ENCODE results near the gene TMEM119.
"Not testable (repeated sequence)": the region's sequence is repeated elsewhere in the genome, so short reads cannot be mapped to it uniquely, and the experiment has no call there.

The TMEM119 gene

DNA sequence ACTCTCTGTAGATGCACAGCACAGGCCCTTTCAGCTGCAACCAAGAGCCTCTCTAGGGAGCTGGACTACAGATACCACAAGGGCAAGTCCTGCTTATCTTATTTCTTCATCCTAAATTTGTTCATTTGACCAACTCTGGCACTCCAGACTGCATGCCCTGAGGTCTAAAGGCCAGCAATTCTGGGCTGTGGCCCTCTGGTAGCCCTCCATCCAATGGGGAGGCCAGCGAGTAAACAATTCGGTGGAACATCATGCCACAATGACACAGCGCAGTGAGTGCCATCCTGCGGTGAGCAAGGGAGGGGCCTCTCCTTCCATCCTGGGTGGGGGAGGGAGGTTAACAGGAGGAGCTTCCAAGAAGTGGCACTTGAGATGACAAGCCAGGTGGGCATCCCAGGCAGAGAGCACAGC lies 36.5 kb upstream of the TMEM119 start:
- no peak for DNase-seq

DNA sequence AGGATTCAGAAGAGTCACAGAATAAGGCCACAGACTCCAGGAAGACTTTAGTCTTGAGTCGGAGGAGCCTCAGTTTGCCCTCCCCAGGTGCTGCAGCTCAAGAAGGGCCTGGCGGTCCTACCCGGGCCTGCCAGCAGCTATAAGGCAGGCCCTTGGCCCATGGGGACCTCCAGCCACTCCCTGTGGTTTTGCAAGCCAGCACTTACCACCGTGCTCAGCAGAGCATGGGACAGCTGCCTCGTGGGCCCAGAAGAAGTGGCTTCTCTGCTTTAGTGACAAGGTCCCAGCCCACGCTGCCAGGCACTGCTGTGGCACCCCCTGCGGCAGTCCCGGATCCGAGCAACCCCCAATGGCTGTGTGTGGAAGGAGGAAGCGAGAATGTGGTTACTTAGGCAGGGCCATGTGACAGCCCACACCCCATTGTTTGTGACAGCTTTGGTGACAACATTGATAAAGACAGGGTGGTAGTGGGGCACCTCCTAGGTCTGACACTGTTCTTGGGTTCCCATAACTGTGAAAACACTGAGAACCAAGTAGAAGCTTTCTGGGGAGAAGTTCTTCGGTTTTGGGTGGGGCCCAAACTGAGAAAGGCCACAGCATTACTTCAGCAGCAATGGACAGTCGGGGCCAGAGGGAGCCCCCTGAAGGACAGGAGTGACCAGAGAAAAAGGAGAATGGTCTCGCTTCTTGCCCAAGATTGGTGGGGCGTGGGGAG lies 35.8 kb upstream of the TMEM119 start, which contains the start of gene SELPLG:
Gene SELPLG (minus strand): TSS at position 361 of the 715 bp plus-strand sequence. CDS start 9,587 bp downstream, outside the sequence.
- DNase-seq, result no peak

DNA sequence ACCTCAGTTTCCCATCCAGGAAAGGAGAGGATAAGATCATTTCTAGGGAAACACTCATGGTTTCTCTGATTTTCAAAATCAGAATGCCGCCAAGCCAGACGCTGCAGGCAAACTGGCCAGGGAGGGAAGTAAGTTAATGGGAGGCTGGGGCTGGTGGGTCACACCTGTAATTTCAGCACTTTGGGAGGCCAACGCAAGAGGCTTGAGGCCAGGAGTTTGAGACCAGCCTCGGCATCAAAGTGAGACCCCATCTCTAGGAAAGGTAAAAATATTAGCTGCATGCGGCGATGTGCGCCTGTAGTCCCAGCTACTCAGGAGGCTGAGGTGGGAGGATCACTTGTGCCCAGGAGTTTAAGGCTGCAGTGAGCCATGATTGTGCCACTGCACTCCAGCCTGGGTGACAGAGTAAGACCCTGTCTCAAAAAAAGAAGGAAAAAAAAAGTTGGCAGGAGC lies 35.2 kb upstream of the TMEM119 start:
- no peak for DNase-seq

DNA sequence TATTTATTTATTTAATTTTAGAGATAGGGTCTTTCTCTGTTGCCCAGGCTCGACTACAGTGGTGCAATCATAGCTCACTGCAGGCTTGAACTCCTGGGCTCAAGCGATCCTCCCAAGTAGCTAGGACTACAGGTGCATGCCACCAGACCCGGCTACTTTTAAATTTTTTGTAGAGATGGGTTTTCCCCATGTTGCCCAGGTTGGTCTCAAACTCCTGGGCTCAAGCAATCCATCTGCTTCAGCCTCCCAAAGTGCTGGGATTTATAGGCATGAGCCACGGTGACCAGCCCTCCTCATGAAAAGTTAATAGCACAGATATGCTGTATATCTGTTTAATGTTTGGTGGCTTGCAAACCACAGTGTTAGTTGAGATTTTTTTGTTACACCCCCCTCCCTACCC lies 33.4 kb upstream of the TMEM119 start:
- not testable (repeated sequence) for DNase-seq

DNA sequence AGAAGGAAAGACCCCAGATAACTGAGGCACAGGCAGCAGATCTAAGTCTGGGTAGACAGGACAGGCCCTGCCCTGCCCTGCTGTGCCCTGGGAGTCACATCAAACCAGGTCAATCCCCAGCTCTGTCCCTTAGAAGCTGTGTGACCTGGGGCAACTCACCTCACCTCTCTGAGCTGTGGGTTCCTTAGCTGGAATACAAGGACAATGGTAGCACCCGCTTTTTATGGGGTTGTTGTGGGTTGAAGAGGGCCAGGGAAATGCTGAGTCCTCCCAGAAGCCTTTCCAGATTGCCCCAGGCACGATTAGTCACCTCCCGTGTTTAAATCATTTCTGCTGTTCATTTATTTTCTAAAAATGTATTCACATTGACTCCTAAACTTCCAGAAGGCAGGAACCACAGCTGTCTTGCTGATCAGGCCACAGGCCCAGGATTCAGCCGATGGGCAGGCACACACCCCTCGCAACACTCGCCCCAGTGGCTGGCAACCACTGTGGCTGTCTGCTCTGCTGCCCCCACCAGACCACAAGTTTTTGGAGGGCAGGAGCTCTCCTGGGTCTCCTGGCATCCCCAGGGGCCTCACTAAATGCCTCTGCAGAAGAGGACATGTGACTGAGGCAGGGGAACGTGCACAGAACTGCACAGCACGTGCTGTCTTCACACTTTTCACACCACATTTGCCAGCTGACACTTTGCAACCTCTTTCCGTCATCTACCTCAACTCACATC lies 32.8 kb upstream of the TMEM119 start:
- DNase-seq, result no peak

DNA sequence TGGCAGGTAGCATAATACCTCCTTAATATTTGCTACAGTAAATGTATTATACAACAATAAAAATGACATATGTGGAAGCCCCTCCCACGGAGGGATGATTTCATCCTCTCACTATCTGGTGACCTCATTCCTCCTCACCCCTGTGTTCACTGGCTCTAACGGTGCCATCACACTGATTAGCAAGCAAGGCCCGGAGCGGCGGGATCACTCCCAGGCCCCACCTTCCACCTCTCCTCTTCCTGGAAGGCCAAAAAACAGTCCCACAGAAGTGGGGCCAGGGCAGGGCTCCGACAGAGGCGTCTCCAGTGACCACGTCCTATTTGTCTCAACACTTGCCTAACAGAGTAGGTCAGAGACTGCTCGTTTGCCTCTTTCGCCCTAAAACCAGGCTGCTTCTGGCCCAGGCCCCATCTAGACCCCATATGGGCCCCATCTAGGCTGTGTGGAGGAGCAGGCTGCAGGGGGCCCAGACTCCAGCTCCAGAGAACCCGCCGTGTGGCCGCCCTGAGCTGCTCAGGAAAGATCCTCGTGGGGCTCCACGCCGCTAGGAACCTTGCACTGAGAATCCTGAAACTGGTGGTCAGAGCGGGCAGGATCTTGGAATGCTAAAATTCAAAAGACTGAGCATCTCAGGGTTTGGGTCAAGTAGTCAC lies 32.1 kb upstream of the TMEM119 start:
- DNase-seq, result no peak

DNA sequence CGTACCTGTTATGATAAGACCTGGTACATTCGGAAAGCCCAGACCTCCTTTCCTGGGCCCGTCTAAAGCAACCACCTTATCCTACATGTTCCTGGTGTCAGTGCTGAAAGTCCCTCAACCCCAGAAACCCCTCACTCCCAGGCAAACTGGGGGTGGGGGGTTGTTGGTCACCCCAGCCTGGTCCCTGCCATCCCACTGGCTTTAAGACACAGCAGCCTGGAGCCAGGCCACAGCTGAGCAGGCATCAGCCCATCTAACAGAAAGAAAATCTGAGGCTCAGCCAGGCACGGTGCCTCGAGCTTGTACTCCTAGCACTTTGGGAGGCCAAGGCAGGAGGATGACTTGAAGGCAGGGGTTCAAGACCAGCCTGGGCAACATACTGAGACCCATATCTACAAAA lies 31.3 kb upstream of the TMEM119 start:
- DNase-seq, result no peak

DNA sequence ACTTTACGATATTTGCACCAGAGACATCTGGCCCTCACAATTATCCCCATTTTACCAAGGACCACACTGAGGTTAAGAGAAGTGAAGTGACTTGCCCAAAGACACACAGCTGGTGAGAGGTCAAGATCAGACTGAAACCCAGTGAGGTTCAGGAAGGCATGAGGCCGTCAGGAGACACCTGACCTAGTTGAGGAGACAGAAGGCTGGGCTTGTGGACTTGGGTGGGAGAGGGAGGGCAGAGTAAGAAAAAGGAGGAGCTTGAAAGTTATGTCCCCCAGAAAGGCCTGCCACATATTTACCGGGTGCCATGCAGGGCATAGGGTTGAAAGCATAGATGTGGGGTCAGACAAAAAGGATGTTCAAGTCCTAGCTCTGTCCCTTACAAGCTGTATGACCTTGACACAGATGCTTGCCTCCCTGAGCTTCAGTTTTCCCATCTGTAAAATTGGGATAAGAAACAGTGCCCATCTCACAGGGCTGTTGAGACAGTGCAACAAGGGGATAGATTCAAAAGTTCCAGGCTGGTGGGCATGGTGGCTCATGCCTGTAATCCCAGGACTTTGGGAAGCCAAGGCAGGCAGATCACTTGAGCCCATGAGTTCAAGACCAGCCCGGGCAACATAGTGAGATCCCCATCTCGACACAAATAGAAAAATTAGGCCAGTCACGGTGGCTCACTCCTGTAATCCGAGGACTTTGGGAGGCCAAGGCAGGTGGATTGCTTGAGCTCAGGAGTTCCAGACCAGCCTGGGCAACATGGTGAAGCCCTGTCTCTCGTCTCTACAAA lies 29.4 kb upstream of the TMEM119 start:
- DNase-seq, result no peak

DNA sequence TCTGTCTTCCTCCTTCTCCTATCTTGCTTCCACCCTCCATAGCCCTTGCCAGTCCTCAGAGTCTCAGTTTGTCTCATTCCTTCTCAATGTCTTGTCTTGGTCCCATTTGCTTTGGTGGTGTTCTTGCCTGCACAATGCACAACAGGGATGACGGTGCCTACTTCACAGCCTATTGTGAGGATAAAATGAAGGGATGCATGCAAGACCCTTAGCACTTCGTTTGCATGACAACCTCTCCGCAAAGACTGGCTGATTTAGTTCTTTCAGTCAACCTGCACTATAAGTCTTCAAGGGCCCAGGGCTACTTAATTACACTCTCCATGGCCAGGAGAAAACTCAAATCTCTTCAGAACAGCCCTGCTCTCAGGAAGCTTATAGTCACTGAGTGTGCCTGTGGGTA lies 27.3 kb upstream of the TMEM119 start:
- DNase-seq, result no peak

DNA sequence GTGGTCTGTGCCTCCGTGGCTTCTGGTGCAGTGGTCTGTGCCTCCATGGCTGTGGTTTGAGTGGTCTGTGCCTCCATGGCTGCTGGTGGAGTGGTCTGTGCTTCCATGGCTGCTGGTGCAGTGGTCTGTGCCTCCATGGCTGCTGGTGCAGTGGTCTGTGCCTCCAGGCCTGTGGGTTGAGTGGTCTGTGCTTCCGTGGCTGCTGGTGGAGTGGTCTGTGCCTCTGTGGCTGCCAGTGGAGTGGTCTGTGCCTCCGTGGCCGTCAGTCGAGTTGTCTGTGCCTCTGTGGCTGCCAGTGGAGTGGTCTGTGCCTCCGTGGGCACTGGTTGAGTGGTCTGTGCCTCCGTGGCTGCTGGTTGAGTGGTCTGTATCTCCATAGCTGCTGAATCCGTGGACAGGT lies 25.7 kb upstream of the TMEM119 start:
- no peak for DNase-seq

DNA sequence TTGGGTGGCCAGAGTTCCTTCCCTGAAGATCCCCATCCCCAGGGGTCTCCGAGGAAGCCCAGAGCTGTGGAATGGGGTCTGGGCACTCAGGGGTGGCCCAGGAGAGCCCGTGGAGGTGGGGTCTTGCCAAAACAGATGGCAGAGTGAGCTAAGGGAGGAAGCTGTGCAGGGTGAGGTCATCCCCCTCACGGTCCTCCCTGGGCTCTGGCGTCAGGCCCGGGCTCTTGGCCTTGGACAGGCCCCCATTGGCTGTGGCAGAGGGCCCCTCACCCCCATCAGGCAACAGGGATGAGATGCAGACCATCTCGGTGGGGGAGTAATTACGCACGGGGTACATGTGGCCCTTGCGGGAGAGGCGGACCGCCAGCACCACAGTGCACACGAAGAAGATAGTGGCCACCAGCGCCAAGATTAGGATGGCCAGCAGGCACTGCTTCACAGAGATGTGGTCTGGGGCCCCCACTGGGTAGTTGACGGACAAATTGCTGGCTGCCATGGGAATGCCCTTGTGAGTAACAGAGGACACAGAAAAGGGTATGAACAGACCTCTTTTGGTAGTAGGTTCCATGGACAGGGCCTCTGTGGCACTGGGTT lies 25.1 kb upstream of the TMEM119 start:
- no peak for DNase-seq

DNA sequence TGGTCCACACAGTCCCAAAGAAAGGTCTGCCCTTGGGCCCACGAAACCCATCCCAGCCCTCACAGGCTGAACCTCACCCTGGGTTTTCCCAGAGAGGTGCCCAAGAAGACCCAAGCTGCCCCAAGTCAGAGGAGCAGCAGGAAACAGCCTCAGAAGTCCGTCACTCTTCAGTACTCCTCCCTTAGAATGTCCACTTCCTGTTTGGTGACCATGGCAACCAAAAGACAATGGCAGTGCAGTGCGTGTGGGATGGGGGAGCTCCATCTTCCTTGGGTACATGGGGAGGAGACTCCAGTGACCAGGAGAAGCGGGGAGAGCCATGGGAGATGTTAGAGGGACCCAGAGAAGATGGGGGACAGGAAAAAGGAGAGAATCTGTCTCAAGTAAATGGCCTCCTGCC lies 24.5 kb upstream of the TMEM119 start:
- DNase-seq, result no peak

DNA sequence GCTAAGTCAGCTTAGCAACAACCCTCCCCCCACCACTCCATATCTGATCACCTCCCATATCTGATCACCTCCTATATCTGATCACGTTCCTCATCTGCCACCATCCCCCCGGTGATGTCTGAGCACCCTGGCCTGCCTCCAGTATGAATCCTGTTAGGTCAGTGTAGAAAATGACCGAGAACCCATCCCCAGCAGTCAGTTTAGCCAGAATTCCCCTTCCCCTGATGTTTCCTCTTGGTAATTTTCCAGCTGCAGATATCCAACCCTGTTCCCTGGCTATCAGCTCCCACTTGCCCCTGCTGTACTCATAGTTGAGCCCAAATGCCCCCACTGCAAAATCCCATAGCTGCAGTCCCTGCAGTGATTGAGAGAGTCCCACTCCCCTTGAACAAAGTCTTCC lies 23.3 kb upstream of the TMEM119 start:
- no peak for DNase-seq

DNA sequence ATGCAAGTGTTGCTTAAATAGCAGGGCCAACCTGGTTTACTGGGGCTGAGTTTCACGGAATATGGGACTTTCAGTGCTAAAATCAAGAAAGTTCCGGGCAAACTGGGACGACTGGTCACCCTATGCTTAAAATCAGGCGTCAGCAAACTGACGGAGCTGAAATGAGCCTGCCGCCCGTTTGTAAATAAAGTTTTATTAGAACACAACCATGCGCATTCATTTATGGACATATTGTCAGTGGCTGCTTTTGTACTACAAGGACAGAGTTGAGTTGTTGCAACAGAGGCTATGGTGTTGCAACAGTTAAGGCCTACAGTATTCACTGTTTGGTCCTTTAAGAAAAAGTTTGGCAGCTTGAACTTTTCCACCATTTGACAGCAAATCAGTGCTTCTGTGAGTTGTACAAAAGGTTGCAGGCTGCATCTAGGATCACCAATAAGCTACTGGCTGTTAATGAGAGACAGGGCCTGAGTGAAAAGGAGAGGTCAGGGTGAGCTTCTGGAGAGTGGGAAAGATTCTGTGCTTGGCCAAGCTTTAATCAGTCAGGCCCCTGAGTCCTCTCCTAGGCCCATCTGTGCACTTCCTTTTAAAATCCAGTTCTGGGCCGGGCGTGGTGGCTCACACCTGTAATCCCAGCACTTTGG lies 22.5 kb upstream of the TMEM119 start:
- no peak for DNase-seq

DNA sequence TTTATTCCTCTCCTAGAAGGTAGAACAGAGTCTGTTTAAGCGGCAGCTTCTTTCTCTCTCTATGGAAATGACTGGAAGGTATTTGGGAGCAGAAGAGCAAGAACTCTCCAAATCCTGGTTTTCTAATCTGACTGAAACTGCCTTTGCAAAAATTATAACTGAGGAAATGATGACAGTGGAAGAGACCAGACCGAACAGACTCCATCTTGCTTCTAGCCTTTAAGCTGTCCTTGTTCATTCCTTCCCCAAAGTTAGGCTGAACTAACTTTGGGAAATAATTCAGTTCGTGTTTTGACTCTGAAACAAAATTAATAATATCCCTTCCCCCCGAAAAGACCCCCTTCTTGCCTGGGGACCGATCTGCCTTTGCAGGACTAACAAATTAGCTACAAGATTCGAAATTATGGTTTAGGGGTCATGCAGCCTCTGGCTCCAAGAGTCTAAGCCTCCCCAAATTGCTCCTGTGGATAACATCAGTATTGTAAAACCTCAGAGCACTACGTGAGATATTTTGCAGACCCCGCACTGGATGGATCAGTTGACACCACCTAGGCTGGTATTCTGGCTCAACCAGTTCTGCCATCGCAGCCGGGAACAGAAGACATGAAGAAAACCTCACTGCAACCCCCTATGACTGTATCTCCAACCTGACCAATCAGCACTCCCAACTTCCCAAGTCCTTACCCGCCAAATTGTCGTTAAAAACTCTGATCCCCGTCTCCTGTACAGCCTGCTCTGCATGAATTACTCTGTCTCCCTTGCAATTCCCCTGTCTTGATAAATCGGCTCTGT lies 21.7 kb upstream of the TMEM119 start:
- no peak for DNase-seq

DNA sequence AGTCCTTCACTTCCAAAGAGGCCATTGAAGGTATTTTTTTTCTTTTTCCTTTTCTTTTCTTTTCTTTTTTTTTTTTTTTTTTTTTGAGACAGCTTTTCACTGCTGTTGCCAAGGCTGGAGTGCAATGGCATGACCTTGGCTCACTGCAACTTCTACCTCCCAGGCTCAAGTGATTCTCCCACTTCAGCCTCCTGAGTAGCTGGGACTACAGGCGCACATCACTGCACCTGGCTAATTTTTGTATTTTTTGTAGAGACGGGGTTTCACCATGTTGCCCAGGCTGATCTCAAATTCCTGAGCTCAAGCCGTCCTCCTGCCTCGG lies 21.0 kb upstream of the TMEM119 start:
- DNase-seq, result not testable (repeated sequence)

DNA sequence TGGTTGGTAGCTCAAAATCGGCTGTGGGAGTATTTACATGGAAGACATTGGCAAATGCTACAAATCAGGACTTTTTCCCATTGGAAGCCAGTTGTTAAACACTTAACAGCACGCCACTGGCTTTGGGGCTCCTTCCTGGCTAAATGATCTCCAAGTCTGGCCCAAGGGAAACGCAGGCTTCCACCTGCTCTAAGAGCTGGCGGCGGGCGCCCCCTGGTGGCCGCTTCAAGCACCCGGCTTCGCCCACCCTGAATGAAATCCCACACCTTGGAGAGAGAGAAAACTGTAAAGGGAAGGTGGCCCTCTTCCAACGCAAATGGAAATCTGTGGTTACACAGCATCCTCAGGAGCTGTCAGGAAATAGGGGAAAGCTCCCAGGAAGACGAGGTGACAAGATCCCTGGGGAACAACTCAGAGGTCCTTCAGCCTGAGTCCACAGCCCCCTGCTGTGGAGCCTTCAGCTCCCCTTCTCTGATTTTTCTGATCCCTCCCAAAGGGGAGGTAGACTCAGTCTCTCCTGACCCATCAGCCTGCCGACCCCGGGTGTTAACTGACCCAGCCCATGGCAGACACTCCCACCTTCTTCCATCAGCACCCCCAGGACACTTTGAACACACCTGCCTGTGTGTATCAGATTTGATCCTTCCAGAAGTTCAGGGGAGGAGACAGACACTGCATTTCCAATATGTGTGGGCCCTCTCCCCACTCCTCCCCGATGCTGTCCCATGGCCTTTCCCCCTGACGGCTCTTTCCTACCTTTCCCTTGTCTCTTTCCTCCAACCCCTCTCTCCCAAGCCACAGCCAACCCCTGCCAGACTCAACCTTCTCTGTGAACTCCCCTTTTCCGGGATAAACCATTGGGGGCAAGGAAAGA lies 20.4 kb upstream of the TMEM119 start:
- peak; percentile 87 for DNase-seq

DNA sequence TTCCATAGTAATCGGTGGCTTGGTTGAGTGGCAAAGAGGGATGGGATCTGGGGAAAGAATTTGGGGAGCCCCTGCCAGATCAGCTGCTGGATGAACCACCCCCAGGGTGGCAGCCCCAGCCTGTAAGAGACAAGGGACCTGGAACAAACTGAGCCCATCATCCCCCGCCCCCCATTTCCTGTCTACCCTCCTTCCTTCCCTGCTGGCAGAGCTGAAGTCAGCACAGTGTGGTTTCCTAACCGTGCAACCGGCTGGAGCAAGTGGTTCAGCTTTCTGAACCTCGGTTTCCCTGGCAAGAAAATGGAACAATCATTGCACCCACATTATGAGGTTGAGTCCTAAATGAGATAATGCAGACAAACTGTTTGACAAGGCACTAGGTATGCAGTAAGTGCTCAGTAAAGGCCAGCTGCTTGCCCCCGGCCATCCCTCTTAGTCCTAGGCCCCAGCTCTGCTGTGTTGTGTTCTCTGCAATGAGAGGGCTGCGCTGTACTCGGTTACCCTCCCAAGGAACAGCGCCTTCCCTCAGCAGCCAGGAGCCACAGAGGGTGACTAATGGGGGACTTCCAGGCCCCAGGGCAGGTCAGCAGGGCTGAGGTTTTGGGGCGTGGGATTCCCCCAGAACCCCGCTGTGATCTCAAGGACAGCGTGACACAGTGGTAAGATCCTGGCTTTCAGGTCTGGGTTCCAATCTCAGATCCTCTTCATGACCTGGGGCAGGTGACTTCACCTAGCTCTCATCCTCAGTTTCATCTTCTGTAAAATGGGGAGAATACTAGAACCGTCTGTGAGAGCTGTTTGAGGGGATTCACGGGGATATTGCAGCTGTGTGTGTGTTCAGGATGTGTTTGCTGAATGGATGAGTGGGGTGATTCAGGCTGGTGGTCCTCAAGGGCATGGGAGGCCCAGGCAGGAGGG lies 19.3 kb upstream of the TMEM119 start:
- DNase-seq, result no peak

DNA sequence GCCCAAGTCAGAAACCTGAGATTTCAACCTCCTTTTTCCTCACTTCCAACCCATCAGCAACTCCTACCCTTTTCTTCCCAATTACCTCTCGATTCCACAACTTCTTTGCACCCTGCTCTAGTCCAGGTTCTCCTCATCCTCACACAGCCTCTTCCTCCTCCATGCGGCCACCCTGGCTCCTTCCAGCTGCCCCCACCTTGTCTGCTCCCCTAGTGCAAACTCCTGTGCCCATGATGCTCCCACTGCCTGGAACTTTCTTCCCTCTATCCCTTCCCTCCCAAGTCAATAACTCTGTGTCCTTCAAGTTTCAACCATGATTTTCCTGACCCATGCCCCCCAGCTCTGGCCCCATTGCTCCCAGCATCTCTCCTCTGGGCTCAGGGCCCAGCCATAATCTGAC lies 18.5 kb upstream of the TMEM119 start:
- DNase-seq, result no peak

Measured in 8988T (cell line).